HepG2 (cell line): ENCODE results near the gene B3GAT3. TPM values are rescaled to one million over a fixed set of nuclear protein-coding genes. Genes with fewer than 3 reads are reported as not detected.

ENCODE experiments used
- AKAP8 ChIP-seq: sonication (generic); formaldehyde crosslinking; IDR thresholded peaks from 2 replicates; pipeline ENCODE4 v1.5.1; 2020; ENCODE audit warnings: mild to moderate bottlenecking, missing genetic modification reagents
- ATF7 ChIP-seq, 2 experiments: fragments of 450-650 bp in 1 of 2; sonication (generic) in 1 of 2; formaldehyde crosslinking in 1 of 2; IDR thresholded peaks; 2 replicates each; pipeline versions ENCODE4 v1.4.0 to v1.6.1; 2016 to 2020; ENCODE audit warnings: antibody characterized with exemption in 1 of 2, mild to moderate bottlenecking in 1 of 2, missing genetic modification reagents in 1 of 2
- CHD2 ChIP-seq: IDR thresholded peaks from 2 replicates; pipeline ENCODE4 v1.6.1; 2011; ENCODE audit warnings: low read depth, low read length, improper control_type of control experiment
- GRHL1 ChIP-seq: sonication (generic); formaldehyde crosslinking; conservative IDR thresholded peaks from 2 replicates; pipeline ENCODE4 v1.8.0; 2022; ENCODE audit warnings: missing genetic modification reagents
- MAF1 ChIP-seq: sonication (generic); formaldehyde crosslinking; IDR thresholded peaks from 2 replicates; pipeline ENCODE4 v1.5.0; 2020; ENCODE audit warnings: missing genetic modification reagents, borderline replicate concordance
- MLLT10 ChIP-seq: sonication (generic); formaldehyde crosslinking; IDR thresholded peaks from 2 replicates; pipeline ENCODE4 v1.4.0; 2020; ENCODE audit warnings: missing genetic modification reagents
- MXD3 ChIP-seq: IDR thresholded peaks from 2 replicates; pipeline ENCODE4 v1.6.1; 2016; ENCODE audit warnings: mild to moderate bottlenecking, missing biosample characterization, missing genetic modification reagents
- SALL1 ChIP-seq: sonication (generic); formaldehyde crosslinking; IDR thresholded peaks from 2 replicates; pipeline ENCODE4 v1.8.0; 2022; ENCODE audit warnings: mild to moderate bottlenecking, missing genetic modification reagents
- STAT5B ChIP-seq: sonication (generic); formaldehyde crosslinking; IDR thresholded peaks from 2 replicates; pipeline ENCODE4 v1.4.0; 2020; ENCODE audit warnings: missing genetic modification reagents
- TARDBP ChIP-seq: sonication (generic); formaldehyde crosslinking; IDR thresholded peaks from 2 replicates; pipeline ENCODE4 v1.8.0; 2022; ENCODE audit warnings: mild to moderate bottlenecking, missing genetic modification reagents
- TBX3 ChIP-seq: fragments of 450-650 bp; IDR thresholded peaks from 2 replicates; pipeline ENCODE4 v1.6.1; 2017; ENCODE audit warnings: antibody characterized with exemption, mild to moderate bottlenecking, inconsistent platforms, borderline replicate concordance
- TCF12 ChIP-seq, 2 experiments: fragments of 450-650 bp in 1 of 2; sonication (generic) in 1 of 2; formaldehyde crosslinking in 1 of 2; IDR thresholded peaks; 2 replicates each; pipeline versions ENCODE4 v1.6.1 to v1.8.0; 2017 to 2022; ENCODE audit warnings: antibody characterized with exemption in 1 of 2, mild to moderate bottlenecking in 1 of 2, missing genetic modification reagents in 1 of 2, moderate library complexity in 1 of 2
- YEATS2 ChIP-seq: sonication (generic); formaldehyde crosslinking; IDR thresholded peaks from 2 replicates; pipeline ENCODE4 v1.4.0; 2020; ENCODE audit warnings: missing genetic modification reagents, borderline replicate concordance
- ZBTB3 ChIP-seq: sonication (generic); formaldehyde crosslinking; IDR thresholded peaks from 2 replicates; pipeline ENCODE4 v1.4.0; 2020; ENCODE audit warnings: low read depth, mild to moderate bottlenecking, moderate library complexity, missing genetic modification reagents, borderline replicate concordance
- ZBTB7A ChIP-seq: sonication (generic); formaldehyde crosslinking; IDR thresholded peaks from 2 replicates; pipeline ENCODE4 v1.8.0; 2022; ENCODE audit warnings: mild to moderate bottlenecking, missing genetic modification reagents
- ZIK1 ChIP-seq: sonication (generic); formaldehyde crosslinking; IDR thresholded peaks from 2 replicates; pipeline ENCODE4 v1.5.0; 2020; ENCODE audit warnings: mild to moderate bottlenecking, low read depth, missing genetic modification reagents, borderline replicate concordance
- ZKSCAN5 ChIP-seq: sonication (generic); formaldehyde crosslinking; IDR thresholded peaks from 2 replicates; pipeline ENCODE4 v1.5.1; 2020; ENCODE audit warnings: mild to moderate bottlenecking, missing genetic modification reagents
- ZNF232 ChIP-seq: sonication (generic); formaldehyde crosslinking; IDR thresholded peaks from 2 replicates; pipeline ENCODE4 v1.4.0; 2020; ENCODE audit warnings: missing genetic modification reagents, borderline replicate concordance
- ZNF33B ChIP-seq: sonication (generic); formaldehyde crosslinking; IDR thresholded peaks from 2 replicates; pipeline ENCODE4 v1.5.1; 2020; ENCODE audit warnings: mild to moderate bottlenecking, missing genetic modification reagents
- ZNF577 ChIP-seq: sonication (generic); formaldehyde crosslinking; IDR thresholded peaks from 2 replicates; pipeline ENCODE4 v1.4.0; 2020; ENCODE audit warnings: mild to moderate bottlenecking, low read depth, missing genetic modification reagents, borderline replicate concordance
- ZNF589 ChIP-seq: sonication (generic); formaldehyde crosslinking; conservative IDR thresholded peaks from 2 replicates; pipeline ENCODE4 v1.8.0; 2022; ENCODE audit warnings: mild to moderate bottlenecking, moderate library complexity, missing genetic modification reagents
- ZNF615 ChIP-seq: sonication (generic); formaldehyde crosslinking; IDR thresholded peaks from 2 replicates; pipeline ENCODE4 v1.5.0; 2020; ENCODE audit warnings: mild to moderate bottlenecking, missing genetic modification reagents, borderline replicate concordance
- ZSCAN12 ChIP-seq: sonication (generic); formaldehyde crosslinking; IDR thresholded peaks from 2 replicates; pipeline ENCODE4 v1.9.0; 2021; ENCODE audit warnings: mild to moderate bottlenecking, missing genetic modification reagents
- polyA plus RNA-seq, 8 experiments: library from polyadenylated mRNA; depleted of rRNA in 3 of 8; stranded (reverse) in 7 of 8; unstranded in 1 of 8; fragments of >200 nt; fragmentation: Illumina TruSeq in 4 of 8; extraction: Trizol in 4 of 8; gene quantifications; 2 replicates each; pipeline versions ENCODE4 v1.2.1 to v1.2.3, GENCODE V29; 2011 to 2016; ENCODE audit warnings: low read depth in 4 of 8, missing spikeins in 1 of 8, mixed read lengths in 1 of 8; ENCODE audit not compliant: insufficient read depth in 1 of 8
- total RNA-seq, 5 experiments: library from RNA; depleted of rRNA; stranded (reverse); fragments of >200 nt; fragmentation: Illumina TruSeq; extraction: Trizol; gene quantifications; 2 replicates each; pipeline ENCODE4 v1.2.3, GENCODE V29; 2016; ENCODE audit warnings: low read depth in 1 of 5
- TF ChIP-seq, protein P1 (sequence below): sonication (generic); formaldehyde crosslinking; IDR thresholded peaks from 2 replicates; pipeline ENCODE4 v1.4.0; 2020; ENCODE audit warnings: low read depth, mild to moderate bottlenecking, missing genetic modification reagents
- TF ChIP-seq, protein P2 (sequence below): sonication (generic); formaldehyde crosslinking; IDR thresholded peaks from 2 replicates; pipeline ENCODE4 v1.4.0; 2020; ENCODE audit warnings: missing genetic modification reagents, low read depth, mild to moderate bottlenecking, borderline replicate concordance

Gene B3GAT3
- total and polyA plus RNA-seq, 2 of the 13 experiments (the other 11 are each of a cell fraction or from before 2014, with no cell fraction given): 21.3 to 26.1 TPM

DNA sequence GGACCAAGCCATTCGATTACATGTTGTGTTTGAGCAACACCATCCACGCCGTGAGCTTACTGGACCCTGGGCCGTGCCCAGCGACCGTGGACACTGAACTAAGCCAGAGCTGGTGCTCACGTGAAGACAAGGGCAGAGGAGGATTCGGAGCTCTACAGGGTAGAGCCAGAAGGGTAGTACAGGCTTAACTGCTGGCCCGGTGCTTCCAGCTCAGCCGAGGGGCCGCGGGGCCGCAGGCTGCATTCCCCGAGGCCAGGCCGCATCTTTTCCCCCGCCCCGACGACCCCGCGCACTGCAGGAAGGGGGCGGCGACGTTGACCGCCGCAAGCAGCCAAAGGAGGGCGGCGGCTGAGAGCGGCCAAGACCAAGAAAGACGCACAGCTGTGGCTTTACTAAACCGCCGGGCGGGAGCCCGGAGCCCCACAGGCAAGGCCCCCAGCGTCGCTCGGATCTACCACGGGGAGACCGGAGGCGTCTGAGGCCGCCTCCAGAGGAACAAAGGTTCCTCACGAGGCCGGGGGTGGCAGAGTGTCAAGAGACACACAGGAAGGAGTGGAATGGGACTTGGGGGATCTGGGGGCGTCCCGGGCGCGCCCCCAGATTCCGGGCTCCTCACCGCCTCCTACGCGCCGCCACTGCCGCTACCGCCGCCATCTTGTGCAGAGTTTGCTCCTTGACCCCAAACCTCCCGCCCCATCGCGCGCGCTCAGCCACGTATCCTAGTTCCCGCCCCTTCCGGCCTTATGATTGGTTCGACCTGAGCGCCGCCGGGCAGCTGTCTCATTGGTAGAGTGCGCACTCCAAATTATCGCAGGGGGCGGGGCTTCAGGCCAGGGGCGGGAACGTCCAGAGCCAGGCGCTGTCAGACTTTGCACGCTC is 24.4 kb upstream of the B3GAT3 start, which contains the start of gene GANAB (continued):
- no peak for TF ChIP-seq ZBTB7A (CRISPR knock-in tag)
- peak; percentile 71 for TF ChIP-seq TARDBP (CRISPR knock-in tag)
- TF ChIP-seq, protein P1, sequence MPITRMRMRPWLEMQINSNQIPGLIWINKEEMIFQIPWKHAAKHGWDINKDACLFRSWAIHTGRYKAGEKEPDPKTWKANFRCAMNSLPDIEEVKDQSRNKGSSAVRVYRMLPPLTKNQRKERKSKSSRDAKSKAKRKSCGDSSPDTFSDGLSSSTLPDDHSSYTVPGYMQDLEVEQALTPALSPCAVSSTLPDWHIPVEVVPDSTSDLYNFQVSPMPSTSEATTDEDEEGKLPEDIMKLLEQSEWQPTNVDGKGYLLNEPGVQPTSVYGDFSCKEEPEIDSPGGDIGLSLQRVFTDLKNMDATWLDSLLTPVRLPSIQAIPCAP (CRISPR knock-in tag): no peak
- no peak for TF ChIP-seq MLLT10
- peak; percentile 55; the same call in 1 of the 2 replicates for TF ChIP-seq ZSCAN12 (CRISPR knock-in tag)
- TF ChIP-seq, protein P2, sequence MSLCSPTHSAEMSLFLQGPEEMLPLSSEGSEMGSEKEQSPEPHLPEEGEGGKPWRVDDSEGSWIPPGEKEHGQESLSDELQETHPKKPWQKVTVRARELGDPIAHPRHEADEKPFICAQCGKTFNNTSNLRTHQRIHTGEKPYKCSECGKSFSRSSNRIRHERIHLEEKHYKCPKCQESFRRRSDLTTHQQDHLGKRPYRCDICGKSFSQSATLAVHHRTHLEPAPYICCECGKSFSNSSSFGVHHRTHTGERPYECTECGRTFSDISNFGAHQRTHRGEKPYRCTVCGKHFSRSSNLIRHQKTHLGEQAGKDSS (CRISPR knock-in tag): peak; percentile 16; the same call in 1 of the 2 replicates
- no peak for TF ChIP-seq TBX3
- no peak; the same call in 1 of the 2 replicates for TF ChIP-seq AKAP8 (CRISPR knock-in tag)
- no peak for TF ChIP-seq TCF12 (IDR thresholded peaks at IDR 0.05)
- peak; percentile 75; the same call in 1 of the 2 replicates for TF ChIP-seq TCF12 (CRISPR knock-in tag; IDR thresholded peaks at IDR 0.05)
- TF ChIP-seq ZKSCAN5 (CRISPR knock-in tag): 0 out of 2 replicates have a peak, but pooled peaks have one; percentile 55
- TF ChIP-seq ZNF589 (CRISPR knock-in tag): no peak
- no peak for TF ChIP-seq ZNF615
- peak; percentile 15 for TF ChIP-seq SALL1 (CRISPR knock-in tag)
- TF ChIP-seq ATF7 (IDR thresholded peaks at IDR 0.05): no peak
- TF ChIP-seq ATF7 (CRISPR knock-in tag; IDR thresholded peaks at IDR 0.05): no peak
- TF ChIP-seq MXD3 (CRISPR knock-in tag): no peak; the same call in 1 of the 2 replicates
- 0 out of 2 replicates have a peak, but pooled peaks have one; percentile 33 for TF ChIP-seq YEATS2
- 0 out of 2 replicates have a peak, but pooled peaks have one; percentile 11 for TF ChIP-seq STAT5B (CRISPR knock-in tag)
- TF ChIP-seq ZNF577: no peak
- peak; percentile 43; the same call in 1 of the 2 replicates for TF ChIP-seq CHD2
- no peak for TF ChIP-seq GRHL1 (CRISPR knock-in tag)
- no peak for TF ChIP-seq MAF1
- no peak for TF ChIP-seq ZIK1
- no peak for TF ChIP-seq ZNF33B (CRISPR knock-in tag)
- 0 out of 2 replicates have a peak, but pooled peaks have one; percentile 10 for TF ChIP-seq ZNF232
- TF ChIP-seq ZBTB3 (CRISPR knock-in tag): no peak
